HG02884 (cell line): ENCODE results near the gene PCDHGA1.

Experiments
- ATAC-seq: cut with Tn5 transposase; IDR thresholded peaks from one replicate; pipeline ENCODE4 v1.9.1; 2021; ENCODE audit warnings: mild to moderate bottlenecking, moderate library complexity; ENCODE audit not compliant: unreplicated experiment

PCDHGA1 gene

GRCh38 chr5:141490271-141490670 is 160.0 kb downstream of the PCDHGA1 start:
- ATAC-seq, result no peak

GRCh38 chr5:141490771-141491170 is 160.5 kb downstream of the PCDHGA1 start:
- ATAC-seq, result no peak

GRCh38 chr5:141491323-141492167 is 161.2 kb downstream of the PCDHGA1 start:
- ATAC-seq, result peak; percentile 10

GRCh38 chr5:141492168-141492885 is 162.0 kb downstream of the PCDHGA1 start:
- ATAC-seq, result peak; percentile 37

GRCh38 chr5:141493500-141494422 is 163.4 kb downstream of the PCDHGA1 start:
- no peak for ATAC-seq

- ATAC-seq, result no peak
Measured at GRCh38 chr5:141494761-141495452, 164.6 kb downstream of the PCDHGA1 start.

- ATAC-seq, result no peak
Measured at GRCh38 chr5:141495453-141495811, 165.1 kb downstream of the PCDHGA1 start.

- ATAC-seq, result no peak
Measured at GRCh38 chr5:141496038-141496437, 165.7 kb downstream of the PCDHGA1 start.

- ATAC-seq, result no peak
Measured at GRCh38 chr5:141501761-141502160, 171.4 kb downstream of the PCDHGA1 start.

GRCh38 chr5:141503681-141504080 is 173.4 kb downstream of the PCDHGA1 start:
- ATAC-seq, result no peak

GRCh38 chr5:141504216-141504615 is 173.9 kb downstream of the PCDHGA1 start:
- no peak for ATAC-seq

GRCh38 chr5:141506381-141507155 is 176.3 kb downstream of the PCDHGA1 start:
- ATAC-seq, result no peak

- ATAC-seq, result peak; percentile 27
Measured at GRCh38 chr5:141507387-141508091, 177.2 kb downstream of the PCDHGA1 start.

GRCh38 chr5:141508440-141508797 is 178.1 kb downstream of the PCDHGA1 start:
- ATAC-seq, result no peak

GRCh38 chr5:141508798-141509611 is 178.7 kb downstream of the PCDHGA1 start:
- ATAC-seq, result no peak

GRCh38 chr5:141510160-141510559 is 179.8 kb downstream of the PCDHGA1 start:
- no peak for ATAC-seq

GRCh38 chr5:141510850-141511601 is 180.7 kb downstream of the PCDHGA1 start:
- peak; percentile 22 for ATAC-seq
